Upper lobe of left lung (tissue), 4 donors: ENCODE measurements around the gene SRCIN1.

Source experiments
- POLR2A ChIP-seq, 4 donors: fragments of 450-650 bp; IDR thresholded peaks; one replicate each; pipeline ENCODE4 v1.5.1; 2016 to 2017; ENCODE audit warnings: antibody characterized with exemption in 4 of 4, mild to moderate bottlenecking in 2 of 4
- POLR2AphosphoS5 ChIP-seq, 2 donors: sonication (generic); formaldehyde crosslinking; IDR thresholded peaks; one replicate each; pipeline ENCODE4 v1.5.1; 2017; ENCODE audit warnings: antibody characterized with exemption in 2 of 2
- TF ChIP-seq, protein P1 (sequence below), 6 experiments: fragments of 450-650 bp in 4 of 6; fragments of 200-600 bp in 2 of 6; sonication (generic) in 2 of 6; IDR thresholded peaks; one replicate each; pipeline ENCODE4 v1.5.1; 2016 to 2019; ENCODE audit warnings: antibody characterized with exemption in 6 of 6

DNA sequence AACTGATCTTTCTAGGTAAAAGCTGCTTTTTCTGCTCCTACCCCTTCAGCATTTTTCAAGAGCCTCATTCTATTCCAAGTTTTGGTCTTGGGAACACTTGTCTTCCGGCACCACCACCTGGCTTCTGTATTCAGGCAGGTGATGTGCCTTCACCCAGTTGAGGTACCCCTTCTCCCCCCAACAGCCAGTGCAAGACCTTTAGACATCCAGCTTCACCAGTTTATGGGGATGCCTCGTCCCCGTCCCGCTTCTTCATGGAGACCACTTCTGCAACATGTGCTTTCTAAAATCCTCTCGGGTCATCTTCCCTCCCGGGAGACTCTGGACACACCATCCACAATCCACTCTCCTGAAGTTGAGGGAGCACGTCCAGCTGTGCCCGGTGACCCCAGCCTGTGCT is 69.9 kb downstream of the SRCIN1 start:
- TF ChIP-seq, protein P1, sequence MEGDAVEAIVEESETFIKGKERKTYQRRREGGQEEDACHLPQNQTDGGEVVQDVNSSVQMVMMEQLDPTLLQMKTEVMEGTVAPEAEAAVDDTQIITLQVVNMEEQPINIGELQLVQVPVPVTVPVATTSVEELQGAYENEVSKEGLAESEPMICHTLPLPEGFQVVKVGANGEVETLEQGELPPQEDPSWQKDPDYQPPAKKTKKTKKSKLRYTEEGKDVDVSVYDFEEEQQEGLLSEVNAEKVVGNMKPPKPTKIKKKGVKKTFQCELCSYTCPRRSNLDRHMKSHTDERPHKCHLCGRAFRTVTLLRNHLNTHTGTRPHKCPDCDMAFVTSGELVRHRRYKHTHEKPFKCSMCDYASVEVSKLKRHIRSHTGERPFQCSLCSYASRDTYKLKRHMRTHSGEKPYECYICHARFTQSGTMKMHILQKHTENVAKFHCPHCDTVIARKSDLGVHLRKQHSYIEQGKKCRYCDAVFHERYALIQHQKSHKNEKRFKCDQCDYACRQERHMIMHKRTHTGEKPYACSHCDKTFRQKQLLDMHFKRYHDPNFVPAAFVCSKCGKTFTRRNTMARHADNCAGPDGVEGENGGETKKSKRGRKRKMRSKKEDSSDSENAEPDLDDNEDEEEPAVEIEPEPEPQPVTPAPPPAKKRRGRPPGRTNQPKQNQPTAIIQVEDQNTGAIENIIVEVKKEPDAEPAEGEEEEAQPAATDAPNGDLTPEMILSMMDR (IDR thresholded peaks at IDR 0.05): no peak
- TF ChIP-seq POLR2AphosphoS5 (IDR thresholded peaks at IDR 0.05) (no peak), POLR2A (IDR thresholded peaks at IDR 0.05) (no peak)
